Measurements from ENCODE around the gene SYNE2.

SYNE2 gene

DNA sequence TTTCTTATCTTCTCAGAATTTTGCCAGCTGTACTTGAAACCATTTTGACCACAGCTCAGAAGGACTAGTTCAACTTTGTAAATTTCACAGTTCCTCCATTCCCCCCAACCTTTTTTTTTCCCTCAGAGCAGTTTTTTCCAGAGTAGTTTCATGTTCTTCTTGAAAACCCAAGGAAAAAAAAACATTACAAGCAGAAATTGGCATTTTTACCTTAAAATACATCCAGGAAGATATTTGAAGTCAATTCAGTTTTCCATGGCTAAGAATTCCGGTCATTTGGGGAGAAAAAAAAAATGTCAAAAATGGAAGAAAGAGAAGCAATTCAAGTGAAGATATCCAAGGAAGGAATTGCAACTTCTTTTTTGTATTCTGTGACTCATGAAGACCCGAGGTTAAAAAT, 39.5 kb downstream of the SYNE2 start:
- TF ChIP-seq, protein P1, sequence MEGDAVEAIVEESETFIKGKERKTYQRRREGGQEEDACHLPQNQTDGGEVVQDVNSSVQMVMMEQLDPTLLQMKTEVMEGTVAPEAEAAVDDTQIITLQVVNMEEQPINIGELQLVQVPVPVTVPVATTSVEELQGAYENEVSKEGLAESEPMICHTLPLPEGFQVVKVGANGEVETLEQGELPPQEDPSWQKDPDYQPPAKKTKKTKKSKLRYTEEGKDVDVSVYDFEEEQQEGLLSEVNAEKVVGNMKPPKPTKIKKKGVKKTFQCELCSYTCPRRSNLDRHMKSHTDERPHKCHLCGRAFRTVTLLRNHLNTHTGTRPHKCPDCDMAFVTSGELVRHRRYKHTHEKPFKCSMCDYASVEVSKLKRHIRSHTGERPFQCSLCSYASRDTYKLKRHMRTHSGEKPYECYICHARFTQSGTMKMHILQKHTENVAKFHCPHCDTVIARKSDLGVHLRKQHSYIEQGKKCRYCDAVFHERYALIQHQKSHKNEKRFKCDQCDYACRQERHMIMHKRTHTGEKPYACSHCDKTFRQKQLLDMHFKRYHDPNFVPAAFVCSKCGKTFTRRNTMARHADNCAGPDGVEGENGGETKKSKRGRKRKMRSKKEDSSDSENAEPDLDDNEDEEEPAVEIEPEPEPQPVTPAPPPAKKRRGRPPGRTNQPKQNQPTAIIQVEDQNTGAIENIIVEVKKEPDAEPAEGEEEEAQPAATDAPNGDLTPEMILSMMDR (IDR thresholded peaks at IDR 0.05; ENCODE audit: low read depth, low read length) = no peak
- H3K4me3 ChIP-seq (ENCODE audit: low read depth, low read length) = no peak overlapping the region

DNA sequence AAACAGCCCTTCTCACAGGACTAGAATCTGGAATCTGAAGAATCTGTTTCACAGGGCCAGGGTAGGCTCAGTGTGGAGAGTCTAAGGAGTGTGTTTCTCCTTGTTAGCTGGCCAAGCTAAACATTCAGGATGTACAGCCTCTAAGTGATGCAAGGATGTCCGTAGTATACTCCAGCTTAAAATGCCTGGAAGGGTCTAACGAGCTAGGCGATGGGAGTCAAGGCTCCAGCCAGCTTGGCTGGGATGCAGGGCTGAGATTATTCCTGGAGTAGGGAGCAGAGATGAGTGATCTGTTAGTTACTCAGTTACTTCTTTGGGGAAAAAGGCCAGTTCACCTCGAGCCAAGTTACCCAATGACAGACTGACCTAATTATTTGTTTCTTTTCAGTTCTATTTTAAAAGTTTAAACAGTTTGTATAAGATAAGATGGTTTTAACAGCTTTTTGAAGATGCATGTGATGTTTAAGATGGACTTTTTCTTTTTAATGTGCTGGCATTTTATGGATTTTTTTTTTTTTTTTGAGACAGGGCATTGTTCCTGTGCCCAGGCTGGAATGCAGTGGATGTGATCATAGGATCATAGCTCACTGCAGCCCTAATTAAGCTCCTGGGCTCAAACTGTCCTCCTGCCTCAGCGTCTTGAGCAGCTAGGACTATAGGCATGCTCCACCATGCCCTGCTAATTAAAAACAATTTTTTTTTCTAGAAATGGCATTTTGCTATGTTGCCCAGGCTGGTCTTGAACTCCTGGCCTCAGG, 41.1 kb downstream of the SYNE2 start:
- 0 out of 2 replicates have a peak overlapping the region, but pooled peaks have one; percentile 9 for H3K4me3 ChIP-seq (ENCODE audit: low read depth, low read length)
- TF ChIP-seq, protein P1 (IDR thresholded peaks at IDR 0.05; ENCODE audit: low read depth, low read length) = no peak

DNA sequence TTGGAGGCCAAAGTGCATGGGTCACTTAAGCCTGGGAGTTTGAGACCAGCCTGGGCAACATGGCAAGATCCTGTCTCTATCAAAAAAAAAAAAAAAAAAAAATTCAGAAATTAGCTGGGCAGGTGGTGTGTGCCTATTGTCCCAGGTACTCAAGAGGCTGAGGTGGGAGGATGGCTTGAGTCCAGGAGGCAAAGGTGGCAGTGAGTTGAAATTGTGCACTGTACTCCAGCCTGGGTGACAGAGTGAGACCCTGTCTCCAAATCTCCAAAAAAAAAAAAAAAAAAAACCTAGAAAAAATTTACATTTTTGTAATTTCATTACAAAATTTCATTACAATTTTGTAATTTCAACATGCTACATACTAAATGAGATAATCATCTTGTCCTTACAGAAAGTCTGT, 42.7 kb downstream of the SYNE2 start:
- TF ChIP-seq, protein P1 (IDR thresholded peaks at IDR 0.05; ENCODE audit: low read depth, low read length) = no peak
- no peak overlapping the region for H3K4me3 ChIP-seq (ENCODE audit: low read depth, low read length)

DNA sequence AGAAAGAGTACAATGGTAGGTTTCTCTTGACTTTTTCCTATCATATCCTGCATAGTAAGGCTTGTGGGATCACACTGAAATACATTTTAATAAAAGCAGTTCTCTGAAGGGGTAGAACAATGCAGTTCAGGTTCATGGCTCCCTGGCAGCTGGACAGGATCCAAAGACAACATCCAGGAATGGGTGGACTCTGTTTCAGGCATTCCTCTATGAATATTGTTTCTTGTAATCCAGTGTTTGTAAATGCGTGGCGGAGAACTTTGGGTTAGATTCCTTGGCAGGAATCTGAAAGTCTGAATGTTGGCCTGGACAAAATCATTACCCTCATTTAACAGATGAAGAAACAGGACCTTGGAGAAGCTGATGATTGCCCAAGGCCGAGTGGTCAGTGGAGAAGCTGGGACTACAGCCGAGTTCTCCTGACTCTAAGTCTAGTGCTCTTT, 43.5 kb downstream of the SYNE2 start:
- TF ChIP-seq, protein P1 (IDR thresholded peaks at IDR 0.05; ENCODE audit: low read depth, low read length) = no peak
- H3K4me3 ChIP-seq (ENCODE audit: low read depth, low read length) = no peak overlapping the region

DNA sequence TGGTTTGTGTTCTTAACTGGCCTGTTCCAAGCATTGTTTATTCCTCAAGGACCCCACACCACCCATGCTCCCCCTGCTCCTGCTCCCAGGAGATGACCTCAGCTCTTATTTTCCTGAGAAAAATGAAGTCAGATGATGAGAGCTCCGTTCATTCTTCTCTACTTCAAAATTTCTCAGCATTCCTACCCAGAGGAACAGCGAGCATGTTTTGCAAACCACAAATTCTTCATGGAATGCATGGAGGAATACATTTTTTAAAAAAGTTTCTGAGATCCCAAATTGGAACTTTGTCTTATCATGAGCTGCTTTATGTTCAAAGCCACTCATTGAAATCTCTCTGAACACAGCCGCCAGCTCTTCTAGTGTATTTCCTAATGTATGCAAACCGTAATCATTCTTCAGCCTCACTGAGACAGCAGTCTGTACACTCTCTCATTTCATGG, 44.9 kb downstream of the SYNE2 start:
- TF ChIP-seq, protein P1 (IDR thresholded peaks at IDR 0.05; ENCODE audit: low read depth, low read length) = no peak
- H3K4me3 ChIP-seq (ENCODE audit: low read depth, low read length) = no peak overlapping the region

DNA sequence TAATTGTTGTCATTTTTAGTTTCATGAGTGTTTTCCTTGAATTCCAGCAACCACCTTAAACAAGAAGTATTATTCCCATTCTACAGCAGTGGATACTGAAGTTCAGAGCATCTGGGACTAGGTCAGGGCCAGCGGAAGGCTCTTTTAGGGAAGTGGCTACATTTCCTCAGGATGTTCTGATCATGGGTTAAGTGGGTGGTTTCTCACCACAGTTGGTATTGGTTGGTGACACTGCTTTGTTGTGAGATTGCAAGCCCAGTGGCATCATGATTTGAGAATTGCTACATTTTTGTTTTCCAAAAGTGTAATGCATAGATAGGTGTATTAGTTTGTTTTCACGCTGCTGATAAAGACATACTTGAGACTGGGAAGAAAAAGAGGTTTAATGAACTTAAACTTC, 47.1 kb downstream of the SYNE2 start:
- H3K4me3 ChIP-seq (ENCODE audit: low read depth, low read length) = no peak overlapping the region
- TF ChIP-seq, protein P1 (IDR thresholded peaks at IDR 0.05; ENCODE audit: low read depth, low read length) = no peak

DNA sequence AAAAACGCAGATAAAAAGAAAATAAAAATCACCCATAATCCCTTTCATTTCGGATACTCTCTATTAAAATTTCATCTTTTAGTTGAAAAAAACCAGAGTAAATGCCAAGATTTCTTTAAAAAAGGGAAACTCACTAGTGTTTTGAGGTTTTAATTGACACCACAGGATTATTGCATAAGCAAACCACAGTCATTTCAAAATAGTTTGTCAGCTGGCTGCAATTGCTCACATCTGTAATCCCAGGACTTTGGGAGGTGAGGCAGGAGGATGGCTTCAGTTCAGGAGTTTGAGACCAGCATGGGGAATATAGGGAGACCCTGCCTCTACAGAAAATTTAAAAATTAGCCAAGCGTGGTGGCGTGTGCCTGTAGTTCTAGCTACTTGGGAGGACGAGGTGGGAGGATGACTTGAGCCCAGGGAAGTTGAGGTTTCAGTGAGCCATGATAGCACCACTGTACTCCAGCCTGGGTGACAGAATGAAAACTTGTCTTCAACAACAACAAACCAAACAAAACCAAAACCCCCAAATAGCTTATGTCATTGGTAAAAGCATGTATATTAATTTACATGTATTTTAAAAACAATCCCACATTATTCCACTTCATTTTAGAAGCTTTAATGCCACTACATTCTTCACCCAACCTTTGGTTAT, 48.8 kb downstream of the SYNE2 start:
- TF ChIP-seq, protein P1 (IDR thresholded peaks at IDR 0.05; ENCODE audit: low read depth, low read length) = no peak
- no peak overlapping the region for H3K4me3 ChIP-seq (ENCODE audit: low read depth, low read length)

Measured in WI38 (cell line).